T-helper 9 cell (primary cell): Measurements from ENCODE around the gene WDR48.

ENCODE experiments used
- DNase-seq: peaks from one replicate; pipeline ENCODE4 v3.0.0-alpha.2; 2020

The WDR48 gene

GRCh38 chr3:39064646-39065045, 12.8 kb downstream of the WDR48 start:
- DNase-seq, result no peak

- no peak for DNase-seq
Observed at GRCh38 chr3:39065197-39065596, 13.4 kb downstream of the WDR48 start.

- DNase-seq, result no peak
Observed at GRCh38 chr3:39067286-39067685, 15.5 kb downstream of the WDR48 start.

- DNase-seq, result no peak
Observed at GRCh38 chr3:39068556-39068955, 16.7 kb downstream of the WDR48 start.

GRCh38 chr3:39075910-39076309, 24.1 kb downstream of the WDR48 start:
- DNase-seq, result no peak

GRCh38 chr3:39079530-39079929, 27.7 kb downstream of the WDR48 start:
- DNase-seq, result no peak

- no peak for DNase-seq
Observed at GRCh38 chr3:39080026-39080425, 28.2 kb downstream of the WDR48 start.

- DNase-seq, result no peak
Observed at GRCh38 chr3:39082666-39083313, 31.0 kb downstream of the WDR48 start.

GRCh38 chr3:39086144-39086543, 34.3 kb downstream of the WDR48 start:
- no peak for DNase-seq

- no peak for DNase-seq
Observed at GRCh38 chr3:39088456-39088855, 36.6 kb downstream of the WDR48 start.

- DNase-seq, result no peak
Observed at GRCh38 chr3:39088889-39089288, 37.1 kb downstream of the WDR48 start.

GRCh38 chr3:39090922-39091321, 39.1 kb downstream of the WDR48 start:
- no peak for DNase-seq

- DNase-seq, result no peak
Observed at GRCh38 chr3:39094851-39095677, 43.2 kb downstream of the WDR48 start.

GRCh38 chr3:39095778-39096177, 44.0 kb downstream of the WDR48 start:
- DNase-seq, result no peak

- DNase-seq, result no peak
Observed at GRCh38 chr3:39096775-39097174, 45.0 kb downstream of the WDR48 start.

GRCh38 chr3:39097716-39098472, 46.1 kb downstream of the WDR48 start:
- no peak for DNase-seq

- no peak for DNase-seq
Observed at GRCh38 chr3:39098473-39099000, 46.7 kb downstream of the WDR48 start.

- no peak for DNase-seq
Observed at GRCh38 chr3:39099242-39099641, 47.4 kb downstream of the WDR48 start.

GRCh38 chr3:39099738-39100499, 48.1 kb downstream of the WDR48 start:
- no peak for DNase-seq

- no peak for DNase-seq
Observed at GRCh38 chr3:39100500-39100886, 48.7 kb downstream of the WDR48 start.

- DNase-seq, result peak; percentile 34
Observed at GRCh38 chr3:39101022-39101689, 49.3 kb downstream of the WDR48 start.
